ENCODE results near the gene MAGI1. TPM values are rescaled to one million over a fixed set of nuclear protein-coding genes. Genes with fewer than 3 reads are reported as not detected.

Gene MAGI1
- polyA plus RNA-seq, 1 donor, result 32.7 TPM

GRCh38 chr3:65945480-65945879 lies 93.2 kb downstream of the MAGI1 start:
- no peak for DNase-seq

- DNase-seq, result no peak
Observed at GRCh38 chr3:65944252-65944651, 94.5 kb downstream of the MAGI1 start.

- DNase-seq, result no peak
Observed at GRCh38 chr3:65939801-65940246, 98.9 kb downstream of the MAGI1 start.

GRCh38 chr3:65939184-65939583 lies 99.5 kb downstream of the MAGI1 start:
- no peak for DNase-seq

GRCh38 chr3:65938676-65939075 lies 100.0 kb downstream of the MAGI1 start:
- DNase-seq, result no peak

- no peak for DNase-seq
Observed at GRCh38 chr3:65938147-65938546, 100.6 kb downstream of the MAGI1 start.

- no peak for DNase-seq
Observed at GRCh38 chr3:65936908-65937638, 101.6 kb downstream of the MAGI1 start.

GRCh38 chr3:65935724-65936123 lies 103.0 kb downstream of the MAGI1 start:
- DNase-seq, result no peak

- DNase-seq, result no peak
Observed at GRCh38 chr3:65930648-65931047, 108.1 kb downstream of the MAGI1 start.

- no peak for DNase-seq
Observed at GRCh38 chr3:65928110-65928509, 110.6 kb downstream of the MAGI1 start.

GRCh38 chr3:65927576-65927975 lies 111.1 kb downstream of the MAGI1 start:
- DNase-seq, result no peak

- no peak for DNase-seq
Observed at GRCh38 chr3:65925254-65925954, 113.3 kb downstream of the MAGI1 start.

GRCh38 chr3:65924762-65925161 lies 114.0 kb downstream of the MAGI1 start:
- DNase-seq, result no peak

GRCh38 chr3:65922441-65922840 lies 116.3 kb downstream of the MAGI1 start:
- no peak for DNase-seq

GRCh38 chr3:65919826-65920225 lies 118.9 kb downstream of the MAGI1 start:
- DNase-seq, result no peak

GRCh38 chr3:65915477-65915876 lies 123.2 kb downstream of the MAGI1 start:
- no peak for DNase-seq

GRCh38 chr3:65914740-65915367 lies 123.9 kb downstream of the MAGI1 start:
- no peak for DNase-seq

- DNase-seq, result no peak
Observed at GRCh38 chr3:65914032-65914739, 124.5 kb downstream of the MAGI1 start.

GRCh38 chr3:65912647-65913046 lies 126.1 kb downstream of the MAGI1 start:
- no peak for DNase-seq

- no peak for DNase-seq
Observed at GRCh38 chr3:65908588-65908987, 130.1 kb downstream of the MAGI1 start.

- no peak for DNase-seq
Observed at GRCh38 chr3:65907232-65908130, 131.2 kb downstream of the MAGI1 start.

Measured in left kidney (tissue), 2 donors.